Ishikawa (cell line): ENCODE results near the gene ROBO2.

Experiments
- CEBPB ChIP-seq: IDR thresholded peaks from 2 replicates; pipeline ENCODE4 v1.6.1; 2012
- CREB1 ChIP-seq: IDR thresholded peaks from 2 replicates; pipeline ENCODE4 v1.6.1; 2012; ENCODE audit warnings: low read depth
- EGR1 ChIP-seq: IDR thresholded peaks from 2 replicates; pipeline ENCODE4 v1.6.1; 2012
- EP300 ChIP-seq: IDR thresholded peaks from 2 replicates; pipeline ENCODE4 v1.6.1; 2012; ENCODE audit warnings: borderline replicate concordance
- FOXM1 ChIP-seq: IDR thresholded peaks from 2 replicates; pipeline ENCODE4 v1.6.1; 2012; ENCODE audit warnings: low read depth, borderline replicate concordance
- NFIC ChIP-seq: IDR thresholded peaks from 2 replicates; pipeline ENCODE4 v1.6.1; 2012
- RAD21 ChIP-seq: IDR thresholded peaks from 2 replicates; pipeline ENCODE4 v1.6.1; 2012; ENCODE audit warnings: low read depth
- REST ChIP-seq: IDR thresholded peaks from 2 replicates; pipeline ENCODE4 v1.6.1; 2012; ENCODE audit warnings: low read depth, mild to moderate bottlenecking
- TAF1 ChIP-seq: IDR thresholded peaks from 2 replicates; pipeline ENCODE4 v1.6.1; 2012; ENCODE audit warnings: low read depth, mild to moderate bottlenecking
- TCF12 ChIP-seq: IDR thresholded peaks from 2 replicates; pipeline ENCODE4 v1.6.1; 2012; ENCODE audit warnings: low read depth
- TEAD4 ChIP-seq: IDR thresholded peaks from 2 replicates; pipeline ENCODE4 v1.6.1; 2012
- YY1 ChIP-seq: IDR thresholded peaks from 2 replicates; pipeline ENCODE4 v1.6.1; 2012; ENCODE audit warnings: low read depth
- ZBTB7A ChIP-seq: IDR thresholded peaks from 2 replicates; pipeline ENCODE4 v1.6.1; 2012; ENCODE audit warnings: low read depth
- TF ChIP-seq, protein P1 (sequence below): IDR thresholded peaks from 2 replicates; pipeline ENCODE4 v1.6.1; 2012
- TF ChIP-seq, protein P2 (sequence below): IDR thresholded peaks from 2 replicates; pipeline ENCODE4 v1.6.1; 2012

Gene ROBO2

GRCh38 chr3:77462951-77463350 is 423.1 kb downstream of the ROBO2 start:
- TF ChIP-seq CEBPB: no peak
- TF ChIP-seq YY1: no peak
- TF ChIP-seq TAF1: no peak
- no peak for TF ChIP-seq RAD21
- no peak for TF ChIP-seq TEAD4
- no peak for TF ChIP-seq EP300
- TF ChIP-seq CREB1: no peak
- TF ChIP-seq, protein P1, sequence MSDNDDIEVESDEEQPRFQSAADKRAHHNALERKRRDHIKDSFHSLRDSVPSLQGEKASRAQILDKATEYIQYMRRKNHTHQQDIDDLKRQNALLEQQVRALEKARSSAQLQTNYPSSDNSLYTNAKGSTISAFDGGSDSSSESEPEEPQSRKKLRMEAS: no peak
- TF ChIP-seq, protein P2, sequence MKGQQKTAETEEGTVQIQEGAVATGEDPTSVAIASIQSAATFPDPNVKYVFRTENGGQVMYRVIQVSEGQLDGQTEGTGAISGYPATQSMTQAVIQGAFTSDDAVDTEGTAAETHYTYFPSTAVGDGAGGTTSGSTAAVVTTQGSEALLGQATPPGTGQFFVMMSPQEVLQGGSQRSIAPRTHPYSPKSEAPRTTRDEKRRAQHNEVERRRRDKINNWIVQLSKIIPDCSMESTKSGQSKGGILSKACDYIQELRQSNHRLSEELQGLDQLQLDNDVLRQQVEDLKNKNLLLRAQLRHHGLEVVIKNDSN: no peak
- no peak for TF ChIP-seq TCF12
- no peak for TF ChIP-seq EGR1
- no peak for TF ChIP-seq NFIC
- no peak for TF ChIP-seq ZBTB7A

- TF ChIP-seq TCF12 (no peak), RAD21 (no peak), EP300 (no peak), CREB1 (no peak), EGR1 (no peak), REST (no peak), YY1 (no peak), ZBTB7A (no peak), NFIC (no peak), CEBPB (no peak)
- TF ChIP-seq, protein P1: no peak
These were observed 424.3 kb downstream of the ROBO2 start for GRCh38 chr3:77464111-77464688.

- TF ChIP-seq ZBTB7A (no peak), EP300 (no peak; the same call in 1 of the 2 replicates), REST (no peak), TCF12 (no peak), CEBPB (no peak), TEAD4 (no peak), RAD21 (no peak), NFIC (no peak), YY1 (no peak), TAF1 (no peak), FOXM1 (no peak), CREB1 (no peak), EGR1 (no peak)
- TF ChIP-seq, protein P1: no peak
- TF ChIP-seq, protein P2: no peak
These were observed 426.7 kb downstream of the ROBO2 start for GRCh38 chr3:77466562-77467115.

DNA sequence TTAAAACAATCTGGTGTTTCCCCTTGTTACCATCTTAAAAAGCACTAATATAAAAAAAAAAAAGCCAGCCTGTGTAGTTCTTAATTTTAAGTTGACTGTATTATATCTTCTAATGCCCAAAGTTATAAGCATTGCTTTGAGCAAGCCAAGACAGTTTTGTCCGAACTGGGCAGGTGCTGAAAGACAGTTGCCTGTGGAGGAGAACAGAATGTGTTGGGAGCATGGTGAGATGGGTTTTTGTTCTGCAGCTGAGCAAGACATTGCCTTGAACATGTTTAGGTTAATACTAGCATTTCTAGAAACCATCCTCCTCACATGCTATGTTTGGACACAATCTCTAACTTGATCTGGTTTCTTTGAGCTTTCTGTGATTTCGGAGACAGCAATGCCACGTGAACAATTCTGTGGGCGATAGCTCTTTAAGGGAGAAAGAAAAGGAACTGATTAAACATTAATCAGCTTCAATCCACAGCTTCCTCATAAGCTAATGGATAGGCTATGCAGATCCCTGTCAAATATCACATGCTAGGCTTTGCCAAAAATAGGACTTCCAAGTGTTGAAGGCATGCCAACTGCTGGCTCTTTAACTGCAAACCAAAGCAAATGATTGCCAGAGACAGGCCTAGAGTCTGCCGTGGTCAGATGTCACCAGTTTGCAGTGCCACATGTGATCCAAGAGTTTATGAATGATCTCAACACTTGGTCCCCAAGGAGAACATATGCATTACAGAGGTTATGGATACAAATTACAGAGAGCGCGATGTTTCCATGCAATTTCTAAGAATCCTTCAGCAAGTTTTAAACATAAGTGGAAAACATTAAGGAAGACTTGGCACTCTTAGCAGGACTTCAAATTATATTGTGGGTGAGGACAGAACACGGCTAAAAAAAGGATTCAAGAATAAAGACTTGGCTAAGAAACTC is 428.1 kb downstream of the ROBO2 start:
- TF ChIP-seq FOXM1: no peak
- TF ChIP-seq NFIC: no peak
- TF ChIP-seq CREB1: no peak
- no peak for TF ChIP-seq TAF1
- TF ChIP-seq RAD21: no peak
- TF ChIP-seq ZBTB7A: no peak

DNA sequence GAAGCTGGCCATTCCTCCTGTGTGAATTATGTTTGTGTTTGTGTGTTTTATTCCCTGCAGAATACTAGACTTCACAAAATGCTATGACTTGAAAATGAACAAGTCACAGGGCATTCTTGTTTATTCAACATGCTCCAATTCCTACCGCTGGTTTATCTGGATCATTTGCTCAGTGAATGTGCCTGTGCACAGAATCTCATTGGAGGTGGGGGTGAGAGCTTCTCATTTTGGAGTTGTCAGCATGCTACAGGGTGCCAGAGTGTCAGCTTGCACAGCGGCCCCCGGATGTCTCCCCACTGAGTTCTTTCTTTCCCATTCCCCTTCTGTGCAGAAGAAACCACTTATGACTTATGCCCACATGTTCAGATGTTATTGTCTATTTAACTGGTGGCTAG is 428.7 kb downstream of the ROBO2 start:
- TF ChIP-seq NFIC: no peak
